Transverse colon (tissue), 4 donors: ENCODE data around the gene SEPTIN3.

Experiments
- POLR2A ChIP-seq: fragments of 450-650 bp; IDR thresholded peaks from one replicate; pipeline ENCODE4 v1.6.1; 2016; ENCODE audit warnings: antibody characterized with exemption, mild to moderate bottlenecking, moderate library complexity
- POLR2AphosphoS5 ChIP-seq, 3 donors: sonication (generic); formaldehyde crosslinking; IDR thresholded peaks; one replicate each; pipeline ENCODE4 v1.6.1; 2016; ENCODE audit warnings: antibody characterized with exemption in 3 of 3
- TF ChIP-seq, protein P1 (sequence below), 5 experiments: fragments of 200-600 bp in 3 of 5; fragments of 450-650 bp in 2 of 5; sonication (generic) in 3 of 5; IDR thresholded peaks; 1 replicate in 2 of 5; 2 replicates in 3 of 5; pipeline ENCODE4 v1.5.1; 2016 to 2017; ENCODE audit warnings: antibody characterized with exemption in 5 of 5, inconsistent platforms in 3 of 5, mild to moderate bottlenecking in 2 of 5, moderate library complexity in 1 of 5

- TF ChIP-seq, protein P1, sequence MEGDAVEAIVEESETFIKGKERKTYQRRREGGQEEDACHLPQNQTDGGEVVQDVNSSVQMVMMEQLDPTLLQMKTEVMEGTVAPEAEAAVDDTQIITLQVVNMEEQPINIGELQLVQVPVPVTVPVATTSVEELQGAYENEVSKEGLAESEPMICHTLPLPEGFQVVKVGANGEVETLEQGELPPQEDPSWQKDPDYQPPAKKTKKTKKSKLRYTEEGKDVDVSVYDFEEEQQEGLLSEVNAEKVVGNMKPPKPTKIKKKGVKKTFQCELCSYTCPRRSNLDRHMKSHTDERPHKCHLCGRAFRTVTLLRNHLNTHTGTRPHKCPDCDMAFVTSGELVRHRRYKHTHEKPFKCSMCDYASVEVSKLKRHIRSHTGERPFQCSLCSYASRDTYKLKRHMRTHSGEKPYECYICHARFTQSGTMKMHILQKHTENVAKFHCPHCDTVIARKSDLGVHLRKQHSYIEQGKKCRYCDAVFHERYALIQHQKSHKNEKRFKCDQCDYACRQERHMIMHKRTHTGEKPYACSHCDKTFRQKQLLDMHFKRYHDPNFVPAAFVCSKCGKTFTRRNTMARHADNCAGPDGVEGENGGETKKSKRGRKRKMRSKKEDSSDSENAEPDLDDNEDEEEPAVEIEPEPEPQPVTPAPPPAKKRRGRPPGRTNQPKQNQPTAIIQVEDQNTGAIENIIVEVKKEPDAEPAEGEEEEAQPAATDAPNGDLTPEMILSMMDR (IDR thresholded peaks at IDR 0.05): peak in 1 of 5 experiments; percentile 22
- no peak for TF ChIP-seq POLR2AphosphoS5 (IDR thresholded peaks at IDR 0.05)
- no peak for TF ChIP-seq POLR2A
These were observed 11.2 kb upstream of the SEPTIN3 start for GRCh38 chr22:41957941-41958556.
